ENCODE data around the gene PTCRA. TPM values are rescaled to one million over a fixed set of nuclear protein-coding genes. Genes with fewer than 3 reads are reported as not detected.

The PTCRA gene
- total and polyA plus RNA-seq, 2 experiments from 2014 or later: not detected

- H3K4me3 ChIP-seq: no peak overlapping the region
- no peak overlapping the region for H3K27ac ChIP-seq
- H3K27me3 ChIP-seq: no peaks in the 10 kb centered on the region
- H3K9me3 ChIP-seq (ENCODE audit: low read depth): no peaks in the 10 kb centered on the region
- peaks cover 29% of the 10 kb centered on the region for H3K36me3 ChIP-seq
- no peak for DNase-seq (ENCODE audit: low read depth in 1 of 2, low spot score in 1 of 2)
- TF ChIP-seq CTCF (IDR thresholded peaks at IDR 0.05; ENCODE audit: low read depth, low read length): no peak
- H3K4me1 ChIP-seq (ENCODE audit: low read depth): peaks cover 7% of the 10 kb centered on the region
Observed at GRCh38 chr6:42935322-42935721, 19.5 kb downstream of the PTCRA start.

GRCh38 chr6:42936398-42936797, 20.5 kb downstream of the PTCRA start:
- Histone ChIP-seq H3K9me3 (ENCODE audit: low read depth) (no peaks in the 10 kb centered on the region), H3K36me3 (peaks cover 29% of the 10 kb centered on the region), H3K27ac (no peak overlapping the region), H3K4me1 (ENCODE audit: low read depth) (no peaks in the 10 kb centered on the region), H3K27me3 (no peaks in the 10 kb centered on the region), H3K4me3 (no peak overlapping the region)
- TF ChIP-seq CTCF (IDR thresholded peaks at IDR 0.05; ENCODE audit: low read depth, low read length): no peak
- no peak for DNase-seq (ENCODE audit: low read depth in 1 of 2, low spot score in 1 of 2)

GRCh38 chr6:42937548-42938427, 21.9 kb downstream of the PTCRA start:
- H3K4me1 ChIP-seq (ENCODE audit: low read depth): no peaks in the 10 kb centered on the region
- no peaks in the 10 kb centered on the region for H3K27me3 ChIP-seq
- no peak overlapping the region for H3K4me3 ChIP-seq
- no peaks in the 10 kb centered on the region for H3K9me3 ChIP-seq (ENCODE audit: low read depth)
- peaks cover 29% of the 10 kb centered on the region for H3K36me3 ChIP-seq
- DNase-seq (ENCODE audit: low read depth in 1 of 2, low spot score in 1 of 2): no peak
- no peak overlapping the region for H3K27ac ChIP-seq
- no peak for TF ChIP-seq CTCF (IDR thresholded peaks at IDR 0.05; ENCODE audit: low read depth, low read length)

GRCh38 chr6:42938428-42938796, 22.6 kb downstream of the PTCRA start:
- Histone ChIP-seq H3K4me3 (no peak overlapping the region), H3K27me3 (no peaks in the 10 kb centered on the region), H3K9me3 (ENCODE audit: low read depth) (no peaks in the 10 kb centered on the region), H3K4me1 (ENCODE audit: low read depth) (no peaks in the 10 kb centered on the region), H3K27ac (no peak overlapping the region), H3K36me3 (peaks cover 29% of the 10 kb centered on the region)
- TF ChIP-seq CTCF (IDR thresholded peaks at IDR 0.05; ENCODE audit: low read depth, low read length): no peak
- DNase-seq (ENCODE audit: low read depth in 1 of 2, low spot score in 1 of 2): no peak

- no peaks in the 10 kb centered on the region for H3K4me1 ChIP-seq (ENCODE audit: low read depth)
- H3K27ac ChIP-seq: peak overlapping the region; percentile 30
- no peaks in the 10 kb centered on the region for H3K27me3 ChIP-seq
- no peaks in the 10 kb centered on the region for H3K9me3 ChIP-seq (ENCODE audit: low read depth)
- no peak for DNase-seq (ENCODE audit: low read depth in 1 of 2, low spot score in 1 of 2)
- peaks cover 27% of the 10 kb centered on the region for H3K36me3 ChIP-seq
- TF ChIP-seq CTCF (IDR thresholded peaks at IDR 0.05; ENCODE audit: low read depth, low read length): no peak
- no peak overlapping the region for H3K4me3 ChIP-seq
Observed at GRCh38 chr6:42938987-42939809, 23.3 kb downstream of the PTCRA start.

Data from cardiac muscle cell (in vitro differentiated cells and primary cell).